Measurements from ENCODE around the gene PNKD. TPM values are rescaled to one million over a fixed set of nuclear protein-coding genes. Genes with fewer than 3 reads are reported as not detected.

PNKD gene
- total and polyA plus RNA-seq, 10 of the 15 experiments (the other 5 are each of a cell fraction or from before 2014, with no cell fraction given) = 27.2 to 106 (median 61.3) TPM

- TF ChIP-seq NKRF (conservative IDR thresholded peaks at IDR 0.05) (no peak), YY1 (IDR thresholded peaks at IDR 0.05; ENCODE audit: low read depth, low read length) (no peak), CUX1 (IDR thresholded peaks at IDR 0.05; ENCODE audit: insufficient replicate concordance, low read depth, low read length) (no peak), MAX (IDR thresholded peaks at IDR 0.05; ENCODE audit: low read depth, low read length) (no peak), RELB (IDR thresholded peaks at IDR 0.05; ENCODE audit: low read depth) (no peak), EP300 (IDR thresholded peaks at IDR 0.05; ENCODE audit: borderline replicate concordance in 1 of 2, control insufficient read depth in 1 of 2, low read depth in 2 of 2, low read length in 2 of 2) (no peak), MYC (IDR thresholded peaks at IDR 0.05; ENCODE audit: insufficient read depth, insufficient read length, insufficient replicate concordance, low read length, severe bottlenecking) (no peak), NFXL1 (IDR thresholded peaks at IDR 0.05; ENCODE audit: borderline replicate concordance) (no peak), BHLHE40 (IDR thresholded peaks at IDR 0.05; ENCODE audit: borderline replicate concordance in 1 of 2, low read depth in 2 of 2, low read length in 1 of 2) (peak; percentile 16 to 55; a peak in 1 of 4 replicates), POLR2AphosphoS2 (IDR thresholded peaks at IDR 0.05; ENCODE audit: low read depth, low read length) (no peak), ZNF274 (IDR thresholded peaks at IDR 0.05; ENCODE audit: insufficient read depth, insufficient read length) (no peak), SIX5 (IDR thresholded peaks at IDR 0.05; ENCODE audit: low read depth, low read length, severe bottlenecking) (no peak), EGR1 (IDR thresholded peaks at IDR 0.05; ENCODE audit: borderline replicate concordance in 1 of 2, low read depth in 2 of 2, low read length in 2 of 2) (no peak), GATAD2B (conservative IDR thresholded peaks at IDR 0.05; ENCODE audit: low read depth) (no peak), EZH2 (IDR thresholded peaks at IDR 0.05; ENCODE audit: borderline replicate concordance, control insufficient read depth, low read depth, low read length) (no peak), GABPA (IDR thresholded peaks at IDR 0.05; ENCODE audit: low read depth) (no peak), TBL1XR1 (IDR thresholded peaks at IDR 0.05; ENCODE audit: low read depth, low read length) (no peak)
Observed at GRCh38 chr2:218284106-218284811, 13.9 kb downstream of the PNKD start (continued).
